DOHH2 (cell line): ENCODE results near the gene PKIB.

Experiments
- H3F3A ChIP-seq: fragments of 200-600 bp; sonication (generic), shearing (Covaris generic); 2 replicates; pipeline ENCODE4 v1.6.0; 2016; ENCODE audit warnings: antibody characterized with exemption, mild to moderate bottlenecking; ENCODE audit not compliant: control insufficient read depth, insufficient read depth
- H3K27ac ChIP-seq: fragments of 200-600 bp; sonication (generic); 2 replicates; pipeline ENCODE4 v1.5.1; 2014; ENCODE audit warnings: low read depth, mild to moderate bottlenecking, low read length, moderate library complexity
- H3K27me3 ChIP-seq: fragments of 200-600 bp; sonication (generic); 2 replicates; pipeline ENCODE4 v1.6.1; 2014; ENCODE audit warnings: mild to moderate bottlenecking, low read length, mixed read lengths; ENCODE audit not compliant: control insufficient read depth
- H3K36me3 ChIP-seq: fragments of 200-600 bp; sonication (generic); 2 replicates; pipeline ENCODE4 v1.6.1; 2014; ENCODE audit warnings: mild to moderate bottlenecking, low read length, moderate library complexity, mixed read lengths; ENCODE audit not compliant: control insufficient read depth
- H3K4me1 ChIP-seq: fragments of 200-600 bp; sonication (generic); 2 replicates; pipeline ENCODE4 v1.6.1; 2014; ENCODE audit warnings: mild to moderate bottlenecking, low read length, mixed read lengths; ENCODE audit not compliant: control insufficient read depth
- H3K4me2 ChIP-seq: fragments of 200-600 bp; sonication (generic); 2 replicates; pipeline ENCODE4 v1.6.0; 2014; ENCODE audit warnings: mild to moderate bottlenecking, low read length, moderate library complexity
- H3K4me3 ChIP-seq: fragments of 200-600 bp; sonication (generic); 2 replicates; pipeline ENCODE4 v1.5.1; 2014; ENCODE audit warnings: mild to moderate bottlenecking, low read length, mixed read lengths
- H3K79me2 ChIP-seq: fragments of 200-600 bp; sonication (generic); 2 replicates; pipeline ENCODE4 v1.6.1; 2014; ENCODE audit warnings: mild to moderate bottlenecking, low read length, mixed read lengths; ENCODE audit not compliant: control insufficient read depth
- H3K9me2 ChIP-seq: fragments of 200-600 bp; sonication (generic); replicated peaks from 2 replicates; pipeline ENCODE4 v1.6.1; 2014; ENCODE audit warnings: mild to moderate bottlenecking, low read length, mixed read lengths; ENCODE audit not compliant: control insufficient read depth
- H3K9me3 ChIP-seq: fragments of 200-600 bp; sonication (generic); 2 replicates; pipeline ENCODE4 v1.6.1; 2014; ENCODE audit warnings: antibody characterized with exemption, low read length, mixed read lengths; ENCODE audit not compliant: control insufficient read depth, insufficient read depth
- H4K20me1 ChIP-seq: fragments of 200-600 bp; sonication (generic); 2 replicates; pipeline ENCODE4 v1.6.0; 2014; ENCODE audit warnings: low read depth, mild to moderate bottlenecking, antibody characterized with exemption, low read length, moderate library complexity; ENCODE audit not compliant: control insufficient read depth, insufficient read depth
- EZH2phosphoT487 ChIP-seq: fragments of 200-600 bp; sonication (generic); IDR thresholded peaks from 2 replicates; pipeline ENCODE4 v1.6.1; 2017; ENCODE audit warnings: borderline replicate concordance, mild to moderate bottlenecking, antibody characterized with exemption, low read length, moderate library complexity, mixed read lengths
- TF ChIP-seq, protein P1 (sequence below): fragments of 200-600 bp; sonication (generic); IDR thresholded peaks from one replicate; pipeline ENCODE4 v1.5.1; 2014; ENCODE audit warnings: antibody characterized with exemption, mild to moderate bottlenecking, low read depth, low read length; ENCODE audit not compliant: poor library complexity, severe bottlenecking

PKIB gene

DNA sequence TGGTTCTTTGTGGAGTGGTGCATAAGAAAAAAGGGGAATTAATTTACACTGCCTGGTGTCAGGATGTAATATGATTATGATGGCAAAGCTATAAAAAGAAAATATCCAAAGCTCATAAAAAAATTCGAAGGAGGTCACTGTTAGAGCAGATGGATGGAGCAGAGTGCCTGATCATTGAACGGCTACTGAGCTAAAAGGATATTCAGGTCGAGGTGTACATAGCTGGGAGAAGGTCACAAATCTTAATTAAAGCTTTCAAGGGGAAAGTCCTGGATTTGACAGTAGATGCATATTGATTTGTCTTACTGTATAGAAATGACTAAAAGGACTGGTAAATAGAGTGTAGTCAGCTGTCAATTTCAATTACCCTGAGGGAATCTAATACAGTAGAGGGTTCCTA is 84.4 kb downstream of the PKIB start:
- Histone ChIP-seq H3K27me3 (no peaks in the 10 kb centered on the region), H3K79me2 (no peaks in the 10 kb centered on the region), H3K4me2 (no peak overlapping the region), H3K4me3 (no peak overlapping the region), H3K27ac (no peak overlapping the region), H3K36me3 (no peaks in the 10 kb centered on the region), H4K20me1 (no peaks in the 10 kb centered on the region), H3K9me2 (no peaks in the 10 kb centered on the region), H3F3A (no peaks in the 10 kb centered on the region), H3K9me3 (no peaks in the 10 kb centered on the region), H3K4me1 (no peaks in the 10 kb centered on the region)
- no peak for TF ChIP-seq EZH2phosphoT487
- TF ChIP-seq, protein P1, sequence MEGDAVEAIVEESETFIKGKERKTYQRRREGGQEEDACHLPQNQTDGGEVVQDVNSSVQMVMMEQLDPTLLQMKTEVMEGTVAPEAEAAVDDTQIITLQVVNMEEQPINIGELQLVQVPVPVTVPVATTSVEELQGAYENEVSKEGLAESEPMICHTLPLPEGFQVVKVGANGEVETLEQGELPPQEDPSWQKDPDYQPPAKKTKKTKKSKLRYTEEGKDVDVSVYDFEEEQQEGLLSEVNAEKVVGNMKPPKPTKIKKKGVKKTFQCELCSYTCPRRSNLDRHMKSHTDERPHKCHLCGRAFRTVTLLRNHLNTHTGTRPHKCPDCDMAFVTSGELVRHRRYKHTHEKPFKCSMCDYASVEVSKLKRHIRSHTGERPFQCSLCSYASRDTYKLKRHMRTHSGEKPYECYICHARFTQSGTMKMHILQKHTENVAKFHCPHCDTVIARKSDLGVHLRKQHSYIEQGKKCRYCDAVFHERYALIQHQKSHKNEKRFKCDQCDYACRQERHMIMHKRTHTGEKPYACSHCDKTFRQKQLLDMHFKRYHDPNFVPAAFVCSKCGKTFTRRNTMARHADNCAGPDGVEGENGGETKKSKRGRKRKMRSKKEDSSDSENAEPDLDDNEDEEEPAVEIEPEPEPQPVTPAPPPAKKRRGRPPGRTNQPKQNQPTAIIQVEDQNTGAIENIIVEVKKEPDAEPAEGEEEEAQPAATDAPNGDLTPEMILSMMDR: no peak

DNA sequence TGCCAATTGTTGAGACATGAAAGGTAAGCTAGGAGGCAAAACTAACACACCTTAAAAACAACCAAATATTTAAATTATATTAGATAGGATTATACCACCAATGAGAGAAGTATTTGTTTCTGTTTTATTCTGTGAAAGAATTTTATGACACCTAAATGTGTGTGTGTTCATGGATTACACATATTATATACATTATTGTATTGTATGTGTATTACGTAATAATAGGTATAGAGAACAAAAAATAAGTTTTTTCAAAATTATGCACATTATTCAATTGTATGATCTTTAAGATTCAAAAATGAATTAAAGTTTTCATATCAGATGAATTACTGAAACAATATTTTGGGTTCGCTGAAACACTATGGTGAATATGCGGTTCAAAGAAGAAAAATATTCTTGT is 85.0 kb downstream of the PKIB start:
- H3K4me3 ChIP-seq: no peak overlapping the region
- no peak overlapping the region for H3K27ac ChIP-seq
- TF ChIP-seq, protein P1: no peak
- TF ChIP-seq EZH2phosphoT487: no peak
- H3K36me3 ChIP-seq: no peaks in the 10 kb centered on the region
- no peak overlapping the region for H3K4me2 ChIP-seq
- H3K9me2 ChIP-seq: no peaks in the 10 kb centered on the region
- no peaks in the 10 kb centered on the region for H3K9me3 ChIP-seq
- no peaks in the 10 kb centered on the region for H4K20me1 ChIP-seq
- H3K79me2 ChIP-seq: no peaks in the 10 kb centered on the region
- no peaks in the 10 kb centered on the region for H3F3A ChIP-seq
- H3K4me1 ChIP-seq: no peaks in the 10 kb centered on the region
- no peaks in the 10 kb centered on the region for H3K27me3 ChIP-seq

DNA sequence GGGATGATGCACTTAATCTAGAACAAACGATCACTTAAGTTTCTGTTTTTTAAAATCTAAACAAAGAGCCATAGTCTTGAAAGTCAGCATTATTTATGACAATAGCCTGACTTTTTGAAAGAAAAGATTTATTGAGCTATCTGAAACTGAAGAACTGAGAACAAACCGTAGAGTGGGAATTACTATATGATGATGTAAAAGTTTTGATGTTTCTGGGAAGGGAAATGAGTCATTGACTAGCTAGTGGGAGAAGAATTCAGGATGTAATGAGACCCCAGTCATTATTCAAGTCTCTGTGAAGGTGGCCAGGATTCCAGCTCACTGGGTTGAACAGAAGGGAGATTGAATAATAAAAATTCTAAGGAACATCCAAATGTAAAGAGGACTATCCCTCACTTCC is 85.9 kb downstream of the PKIB start:
- Histone ChIP-seq H3K4me1 (no peaks in the 10 kb centered on the region), H3K79me2 (no peaks in the 10 kb centered on the region), H3K9me3 (no peaks in the 10 kb centered on the region), H3K27me3 (no peaks in the 10 kb centered on the region), H4K20me1 (no peaks in the 10 kb centered on the region), H3K27ac (no peak overlapping the region), H3K4me3 (no peak overlapping the region), H3F3A (no peaks in the 10 kb centered on the region), H3K4me2 (no peak overlapping the region), H3K36me3 (no peaks in the 10 kb centered on the region), H3K9me2 (no peaks in the 10 kb centered on the region)
- no peak for TF ChIP-seq EZH2phosphoT487

DNA sequence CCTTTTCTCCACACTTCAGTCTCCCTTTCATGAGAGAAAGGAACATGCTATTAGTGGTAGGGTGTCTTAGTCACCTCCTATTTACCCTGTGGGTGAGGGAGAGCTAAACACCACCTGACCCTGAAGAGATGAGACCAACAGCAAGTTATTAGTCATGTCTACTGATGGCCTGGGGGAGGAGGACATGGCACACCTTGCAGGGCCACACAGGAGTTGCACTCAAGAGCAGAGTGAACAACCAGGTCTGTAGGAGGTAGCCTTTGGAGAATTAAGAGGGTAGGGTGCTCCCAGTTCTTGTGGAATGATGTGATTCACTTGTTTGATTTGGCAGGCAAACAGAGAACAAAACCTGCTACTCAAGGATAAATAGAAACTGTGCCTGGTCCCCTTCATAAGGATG is 86.6 kb downstream of the PKIB start:
- Histone ChIP-seq H4K20me1 (no peaks in the 10 kb centered on the region), H3K4me3 (no peak overlapping the region), H3K27me3 (no peaks in the 10 kb centered on the region), H3K4me2 (no peak overlapping the region), H3K9me3 (no peaks in the 10 kb centered on the region), H3K79me2 (no peaks in the 10 kb centered on the region), H3K4me1 (no peaks in the 10 kb centered on the region), H3K27ac (no peak overlapping the region), H3K36me3 (no peaks in the 10 kb centered on the region), H3F3A (no peaks in the 10 kb centered on the region), H3K9me2 (no peaks in the 10 kb centered on the region)
- TF ChIP-seq EZH2phosphoT487: no peak
- TF ChIP-seq, protein P1: no peak
